Psoas muscle (tissue), 8 donors: ENCODE data around the gene MYLK4. TPM values are rescaled to one million over a fixed set of nuclear protein-coding genes. Genes with fewer than 3 reads are reported as not detected.
"Not testable (repeated sequence)": the region's sequence is repeated elsewhere in the genome, so short reads cannot be mapped to it uniquely, and the experiment has no call there.

Experiments used
- ATAC-seq, 4 donors: fragments of 200-7000 bp; cut with Tn5 transposase; one replicate each; pipeline ENCODE4 v1.9.1; 2020; ENCODE audit warnings: moderate library complexity in 3 of 4, mild to moderate bottlenecking in 2 of 4
- DNase-seq, 2 donors: peaks; one replicate each; pipeline ENCODE4 v3.0.0-alpha.2; 2020
- H3K27ac ChIP-seq: fragments of 200-600 bp; one replicate; pipeline ENCODE4 v1.8.0; 2022
- H3K27me3 ChIP-seq, 3 donors: fragments of 200-600 bp in 1 of 3; one replicate each; pipeline versions ENCODE4 v1.6.1 to v1.8.0; 2013 to 2022; ENCODE audit warnings: low read length in 2 of 3, mild to moderate bottlenecking in 2 of 3, moderate library complexity in 1 of 3; ENCODE audit not compliant: insufficient read depth in 3 of 3
- H3K36me3 ChIP-seq, 2 donors: fragments of 200-600 bp in 1 of 2; one replicate each; pipeline versions ENCODE4 v1.6.1 to v1.8.0; 2013 to 2022; ENCODE audit warnings: low read depth in 1 of 2, mild to moderate bottlenecking in 1 of 2, moderate library complexity in 1 of 2; ENCODE audit not compliant: insufficient read depth in 1 of 2
- H3K4me1 ChIP-seq: fragments of 200-600 bp; one replicate; pipeline ENCODE4 v1.8.0; 2022
- H3K4me3 ChIP-seq: fragments of 200-600 bp; one replicate; pipeline ENCODE4 v1.8.0; 2022; ENCODE audit warnings: mild to moderate bottlenecking
- H3K9me3 ChIP-seq: fragments of 200-600 bp; one replicate; pipeline ENCODE4 v1.8.0; 2022
- CTCF ChIP-seq: fragments of 200-600 bp; IDR thresholded peaks from one replicate; pipeline ENCODE4 v1.8.0; 2022; ENCODE audit warnings: antibody characterized with exemption
- WGBS, 3 donors: extraction: QIAGEN DNeasy Blood & Tissue Kit; methylation state at CpG; one replicate each; pipeline versions ENCODE4 v1.1.6 to v1.1.7; 2013; 5-methylcytosine and 5-hydroxymethylcytosine counted together
- intact Hi-C, 2 donors: fragments of 100-400 bp; cut with DNase I; formaldehyde crosslinking; loops; one replicate each; pipeline versions ENCODE4 v1.11.0 to v1.14.2; 2022
- polyA plus RNA-seq, 3 donors: library from polyadenylated mRNA; stranded (reverse); fragments of 200-250 nt; gene quantifications; one replicate each; pipeline ENCODE4 v1.2.3, GENCODE V29; 2013
- total RNA-seq, 4 donors: library from RNA; stranded (reverse); fragmentation: NEBNext Ultra II Directional in 2 of 4; extraction: Animal tissue kit (Norgen Biotek cat#: 25700) in 2 of 4; gene quantifications; one replicate each; pipeline versions ENCODE4 v1.2.1 to v1.2.4, GENCODE V29; 2021 to 2023
- donor health status: healthy with polysubstance abuse.
- donor health status: DM: no; HTN: no; CAD: no; lungs with moderate emphysema.
- donor health status: Bipolar disorder and iron deficiency.
- donor health status: healthy.
- donor health status: DM: yes; HTN: yes; CAD: no.
- donor health status: DM: no; HTN: no; CAD: no.
- donor health status: DM: no; HTN: no; CAD: no.
- donor health status: DM: yes; HTN: yes; CAD: no.

Gene MYLK4
- total and polyA plus RNA-seq, 7 donors: 0.09 to 143 (median 2.9) TPM

DNA sequence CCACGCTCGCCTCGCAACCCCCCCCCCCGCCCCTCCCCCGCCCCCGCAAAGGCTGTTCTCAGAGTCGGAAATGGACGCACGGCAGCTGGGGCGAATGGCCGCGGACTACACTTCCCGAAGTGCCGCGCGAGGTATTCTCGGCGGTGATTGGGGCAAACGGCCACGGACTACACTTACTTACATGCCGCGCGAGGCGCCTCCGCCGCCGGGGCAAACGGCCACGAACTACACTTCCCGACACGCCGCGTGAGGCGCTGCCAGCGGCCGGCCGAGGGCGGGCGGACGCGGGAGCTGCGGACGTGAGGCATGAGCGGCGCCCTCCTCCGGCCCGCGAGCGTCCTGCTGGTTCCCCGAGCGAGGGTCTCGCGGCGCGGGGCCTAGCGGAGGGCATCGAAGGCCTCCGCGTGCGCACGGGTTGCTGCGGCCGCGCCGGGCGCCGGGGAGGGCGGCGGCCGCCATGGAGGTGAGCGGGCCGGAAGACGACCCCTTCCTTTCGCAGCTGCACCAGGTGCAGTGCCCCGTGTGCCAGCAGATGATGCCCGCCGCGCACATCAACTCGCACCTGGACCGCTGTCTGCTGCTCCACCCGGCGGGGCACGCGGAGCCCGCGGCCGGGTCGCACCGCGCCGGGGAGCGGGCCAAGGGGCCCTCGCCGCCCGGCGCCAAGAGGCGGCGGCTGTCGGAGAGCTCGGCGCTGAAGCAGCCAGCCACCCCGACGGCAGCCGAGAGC, 14.6 kb upstream of the MYLK4 start, which contains the start of gene WRNIP1:
Gene WRNIP1 (plus strand): TSS at position 228 of the 730 bp plus-strand sequence. CDS start 230 bp downstream, at position 458.
- ATAC-seq (peak; percentile 89 to 92 (median 90)), DNase-seq (peak; percentile 100)
- Histone ChIP-seq H3K36me3 (no peaks in the 10 kb centered on the region), H3K4me1 (peaks cover 32% of the 10 kb centered on the region), H3K4me3 (peak within 1 kb of the TSS; percentile 86), H3K9me3 (no peaks in the 10 kb centered on the region), H3K27ac (peak within 1 kb of the TSS; percentile 93), H3K27me3 (no peaks in the 10 kb centered on the region)
- WGBS, 3 donors: 0% methylated on average over 56 to 103 of the region's 104 CpGs
- intact Hi-C loops: loop anchor here in 1 of 2 donors (2.0 kb wide), 1 partner anchor 31 kb away; no protein-coding TSS in a partner anchor
- TF ChIP-seq CTCF: peak; percentile 71

DNA sequence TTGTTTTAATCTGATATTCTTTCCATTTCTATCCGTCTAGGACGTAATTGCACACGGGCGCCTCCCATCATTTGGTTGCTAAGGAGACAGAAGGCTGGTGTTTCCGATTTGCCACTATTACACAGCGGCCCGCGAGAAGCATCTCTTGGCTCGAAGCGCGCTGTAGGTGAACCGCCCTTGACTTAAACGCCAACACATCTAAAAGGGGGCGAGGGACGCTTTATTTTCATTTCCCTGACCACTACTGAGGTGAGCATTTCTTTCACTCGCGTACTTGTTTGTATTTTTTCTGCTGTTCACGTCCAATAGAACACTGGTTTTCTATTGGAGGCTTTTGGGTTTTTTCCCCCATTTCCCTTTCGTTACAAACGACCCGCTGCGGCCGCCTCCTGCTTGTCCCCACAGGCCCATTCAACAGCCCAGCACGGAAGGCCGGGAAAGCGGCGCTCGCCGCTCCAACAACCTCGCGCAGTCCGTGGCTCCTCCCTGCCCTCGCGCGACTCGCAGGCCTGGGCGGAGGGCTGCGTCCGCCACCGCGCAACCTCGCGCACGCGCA, 14.0 kb upstream of the MYLK4 start:
- intact Hi-C loops: loop anchor here in 1 of 2 donors (2.0 kb wide), 1 partner anchor 30 kb away; no protein-coding TSS in a partner anchor
- Histone ChIP-seq H3K4me1 (peaks cover 28% of the 10 kb centered on the region), H3K27ac (peak overlapping the region; percentile 90), H3K4me3 (peak overlapping the region; percentile 86), H3K27me3 (no peaks in the 10 kb centered on the region), H3K9me3 (no peaks in the 10 kb centered on the region), H3K36me3 (no peaks in the 10 kb centered on the region)
- WGBS, 3 donors: 0 to 2% (median 1%) methylated on average over 32 to 45 of the region's 45 CpGs
- ATAC-seq (peak; percentile 82 to 86 (median 83)), DNase-seq (peak; percentile 40 to 61)
- TF ChIP-seq CTCF: no peak

DNA sequence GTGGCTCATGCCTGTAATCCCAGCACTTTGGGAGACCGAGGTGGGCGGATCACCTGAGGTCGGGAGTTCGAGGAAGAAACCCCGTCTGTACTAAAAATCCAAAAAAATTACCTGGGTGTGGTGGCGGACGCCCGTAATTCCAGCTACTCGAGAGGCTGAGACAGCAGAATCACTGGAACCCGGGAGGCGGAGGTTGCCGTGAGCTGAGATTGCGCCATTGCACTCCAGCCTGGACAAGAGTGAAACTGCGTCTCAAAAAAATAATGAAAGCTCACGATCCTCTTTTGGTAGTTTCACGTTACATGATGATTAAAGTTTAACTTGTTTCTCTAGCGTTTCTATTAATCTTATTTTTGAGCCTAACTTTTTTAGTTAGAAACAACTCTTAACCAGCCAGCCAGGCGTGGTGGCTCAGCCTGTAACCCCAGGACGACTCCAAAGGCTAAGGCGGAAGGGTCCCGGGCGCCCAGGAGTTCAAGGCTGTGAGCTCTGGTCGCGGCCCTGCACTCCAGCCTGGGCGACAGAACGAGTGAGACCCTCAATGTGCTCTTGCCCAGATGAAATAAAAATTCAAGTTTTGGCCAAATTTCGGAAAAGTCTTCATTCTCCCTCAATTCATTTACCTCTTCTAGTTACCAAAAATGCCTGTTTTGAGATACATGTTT, 13.3 kb upstream of the MYLK4 start:
- Histone ChIP-seq H3K27me3 (no peaks in the 10 kb centered on the region), H3K4me3 (peak overlapping the region; percentile 86), H3K4me1 (peaks cover 22% of the 10 kb centered on the region), H3K27ac (peak overlapping the region; percentile 90), H3K36me3 (no peaks in the 10 kb centered on the region), H3K9me3 (no peaks in the 10 kb centered on the region)
- no peak for DNase-seq
- intact Hi-C loops: loop anchor here in 1 of 2 donors (2.0 kb wide), 1 partner anchor 29 kb away; no protein-coding TSS in a partner anchor
- no peak for ATAC-seq
- 79 to 84% (median 80%) methylated on average over 27 of the region's 27 CpGs for WGBS, 3 donors
- TF ChIP-seq CTCF: no peak

- intact Hi-C loops: no loop called here
Observed at GRCh38 chr6:2763345-2763841, 12.7 kb upstream of the MYLK4 start.

GRCh38 chr6:2762868-2763267, 12.1 kb upstream of the MYLK4 start:
- DNase-seq, H3K4me3 ChIP-seq, H3K27ac ChIP-seq, H3K9me3 ChIP-seq, intact Hi-C loops, H3K27me3 ChIP-seq, H3K36me3 ChIP-seq, ATAC-seq: not testable (repeated sequence)
- H3K4me1 ChIP-seq: peaks cover 16% of the 10 kb centered on the region
- WGBS, 3 donors: 97 to 100% (median 98%) methylated on average over 4 of the region's 4 CpGs

More at GRCh38 chr6:2763345-2763841, 12.7 kb upstream of the MYLK4 start:
- WGBS, 3 donors: 96 to 97% (median 97%) methylated on average over 36 of the region's 36 CpGs
- Histone ChIP-seq H3K36me3 (no peaks in the 10 kb centered on the region), H3K4me3 (no peak overlapping the region), H3K9me3 (no peaks in the 10 kb centered on the region), H3K27me3 (no peaks in the 10 kb centered on the region), H3K27ac (no peak overlapping the region), H3K4me1 (peaks cover 20% of the 10 kb centered on the region)
- ATAC-seq: no peak
- no peak for TF ChIP-seq CTCF
- peak; percentile 47 to 65 for DNase-seq
